ENCODE data around the gene ITGB1. TPM values are rescaled to one million over a fixed set of nuclear protein-coding genes. Genes with fewer than 3 reads are reported as not detected.

ITGB1 gene
- total RNA-seq, 1 donor from 2014 or later, result 263 TPM

- DNase-seq, result no peak
- no peaks in the 10 kb centered on the region for H3K9me3 Mint-ChIP-seq (ENCODE audit: unreplicated experiment)
- no peak overlapping the region for H3K4me3 Mint-ChIP-seq (ENCODE audit: unreplicated experiment)
- H3K4me1 Mint-ChIP-seq (ENCODE audit: low read depth, unreplicated experiment), result no peaks in the 10 kb centered on the region
- no peaks in the 10 kb centered on the region for H3K27me3 Mint-ChIP-seq (ENCODE audit: unreplicated experiment)
- TF ChIP-seq CTCF (IDR thresholded peaks at IDR 0.05; ENCODE audit: partially characterized antibody, unreplicated experiment), result no peak
- H3K36me3 Mint-ChIP-seq (ENCODE audit: unreplicated experiment), result no peaks in the 10 kb centered on the region
- H3K27ac Mint-ChIP-seq (ENCODE audit: unreplicated experiment), result no peak overlapping the region
Measured at GRCh38 chr10:32972460-32972859, 14.4 kb upstream of the ITGB1 start.

- no peak for TF ChIP-seq CTCF (IDR thresholded peaks at IDR 0.05; ENCODE audit: partially characterized antibody, unreplicated experiment)
- H3K36me3 Mint-ChIP-seq (ENCODE audit: unreplicated experiment), result no peaks in the 10 kb centered on the region
- no peak overlapping the region for H3K4me3 Mint-ChIP-seq (ENCODE audit: unreplicated experiment)
- H3K27me3 Mint-ChIP-seq (ENCODE audit: unreplicated experiment), result no peaks in the 10 kb centered on the region
- H3K9me3 Mint-ChIP-seq (ENCODE audit: unreplicated experiment), result peaks cover 2% of the 10 kb centered on the region
- H3K27ac Mint-ChIP-seq (ENCODE audit: unreplicated experiment), result no peak overlapping the region
- DNase-seq, result no peak
- H3K4me1 Mint-ChIP-seq (ENCODE audit: low read depth, unreplicated experiment), result no peaks in the 10 kb centered on the region
Measured at GRCh38 chr10:32971536-32972091, 13.6 kb upstream of the ITGB1 start.

GRCh38 chr10:32970910-32971309, 12.9 kb upstream of the ITGB1 start:
- Mint-ChIP-seq H3K27me3 (ENCODE audit: unreplicated experiment) (no peaks in the 10 kb centered on the region), H3K4me1 (ENCODE audit: low read depth, unreplicated experiment) (no peaks in the 10 kb centered on the region), H3K9me3 (ENCODE audit: unreplicated experiment) (peaks cover 2% of the 10 kb centered on the region), H3K27ac (ENCODE audit: unreplicated experiment) (no peak overlapping the region), H3K36me3 (ENCODE audit: unreplicated experiment) (no peaks in the 10 kb centered on the region), H3K4me3 (ENCODE audit: unreplicated experiment) (no peak overlapping the region)
- DNase-seq, result no peak
- TF ChIP-seq CTCF (IDR thresholded peaks at IDR 0.05; ENCODE audit: partially characterized antibody, unreplicated experiment), result no peak

GRCh38 chr10:32964270-32964669, 6.2 kb upstream of the ITGB1 start:
- no peak overlapping the region for H3K4me3 Mint-ChIP-seq (ENCODE audit: unreplicated experiment)
- TF ChIP-seq CTCF (IDR thresholded peaks at IDR 0.05; ENCODE audit: partially characterized antibody, unreplicated experiment), result no peak
- H3K27ac Mint-ChIP-seq (ENCODE audit: unreplicated experiment), result no peak overlapping the region
- H3K9me3 Mint-ChIP-seq (ENCODE audit: unreplicated experiment), result peaks cover 4% of the 10 kb centered on the region
- peaks cover 2% of the 10 kb centered on the region for H3K27me3 Mint-ChIP-seq (ENCODE audit: unreplicated experiment)
- H3K36me3 Mint-ChIP-seq (ENCODE audit: unreplicated experiment), result no peaks in the 10 kb centered on the region
- no peaks in the 10 kb centered on the region for H3K4me1 Mint-ChIP-seq (ENCODE audit: low read depth, unreplicated experiment)
- DNase-seq, result no peak

- Mint-ChIP-seq H3K27ac (ENCODE audit: unreplicated experiment) (no peak overlapping the region), H3K4me1 (ENCODE audit: low read depth, unreplicated experiment) (peaks cover 4% of the 10 kb centered on the region), H3K36me3 (ENCODE audit: unreplicated experiment) (no peaks in the 10 kb centered on the region), H3K9me3 (ENCODE audit: unreplicated experiment) (peaks cover 11% of the 10 kb centered on the region), H3K27me3 (ENCODE audit: unreplicated experiment) (peaks cover 7% of the 10 kb centered on the region), H3K4me3 (ENCODE audit: unreplicated experiment) (no peak overlapping the region)
- no peak for TF ChIP-seq CTCF (IDR thresholded peaks at IDR 0.05; ENCODE audit: partially characterized antibody, unreplicated experiment)
- no peak for DNase-seq
Measured at GRCh38 chr10:32963096-32963495, 5.1 kb upstream of the ITGB1 start.
